HUES6 (cell line): Measurements from ENCODE around the gene LRP6.

Experiments used
- H3K27ac ChIP-seq: 2 replicates; pipeline ENCODE4 v1.7.0; 2013; ENCODE audit warnings: low read depth, mild to moderate bottlenecking, low read length, inconsistent platforms
- H3K27me3 ChIP-seq: 2 replicates; pipeline ENCODE4 v1.6.1; 2013; ENCODE audit warnings: low read length; ENCODE audit not compliant: control insufficient read depth, insufficient read depth
- H3K36me3 ChIP-seq: 2 replicates; pipeline ENCODE4 v1.6.1; 2013; ENCODE audit warnings: low read length; ENCODE audit not compliant: control insufficient read depth, insufficient read depth
- H3K4me1 ChIP-seq: 2 replicates; pipeline ENCODE4 v1.6.1; 2013; ENCODE audit warnings: low read length; ENCODE audit not compliant: control insufficient read depth, insufficient read depth
- H3K4me3 ChIP-seq: 2 replicates; pipeline ENCODE4 v1.5.1; 2013; ENCODE audit warnings: low read depth, low read length
- H3K9ac ChIP-seq: one replicate; pipeline ENCODE4 v1.6.1; 2013; ENCODE audit warnings: mild to moderate bottlenecking, low read length
- H3K9me3 ChIP-seq: 2 replicates; pipeline ENCODE4 v1.6.1; 2013; ENCODE audit warnings: low read depth, low read length; ENCODE audit not compliant: control insufficient read depth, insufficient read depth

The LRP6 gene

DNA sequence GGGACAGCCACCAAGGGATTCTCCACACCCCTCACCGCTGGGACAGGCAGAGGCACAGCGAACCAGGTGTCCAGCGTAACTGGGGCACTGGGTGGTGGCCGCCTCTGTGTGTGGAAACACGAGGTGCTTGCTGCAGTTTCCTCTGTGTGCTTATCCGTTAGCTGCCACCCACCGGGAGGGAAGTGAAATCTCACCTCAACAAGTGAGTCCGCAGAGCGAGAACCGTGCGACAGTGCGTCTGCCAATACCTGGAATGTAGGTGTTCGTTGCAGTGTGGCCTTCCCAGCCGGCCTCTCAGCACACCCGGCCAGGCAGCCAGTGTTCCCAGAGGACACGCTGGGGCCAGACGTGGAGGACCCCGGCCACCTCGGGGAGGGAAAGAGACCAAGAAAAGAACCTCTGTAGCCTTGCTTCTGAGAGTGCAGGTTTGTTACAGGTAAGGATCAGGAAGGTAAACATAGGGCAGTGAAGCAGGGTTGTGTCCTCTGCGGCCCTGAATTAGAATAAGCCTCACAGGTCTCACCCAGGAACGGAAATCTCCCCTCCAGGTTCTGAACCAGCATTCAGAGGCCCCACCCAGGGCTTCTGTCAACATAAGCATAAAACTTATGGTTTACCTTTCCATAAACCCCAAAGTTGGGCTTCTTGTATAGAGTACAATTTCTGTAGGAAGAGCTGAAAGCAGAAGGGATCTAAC lies 194.6 kb downstream of the LRP6 start:
- H3K36me3 ChIP-seq, result no peaks in the 10 kb centered on the region
- H3K27ac ChIP-seq, result no peak overlapping the region

DNA sequence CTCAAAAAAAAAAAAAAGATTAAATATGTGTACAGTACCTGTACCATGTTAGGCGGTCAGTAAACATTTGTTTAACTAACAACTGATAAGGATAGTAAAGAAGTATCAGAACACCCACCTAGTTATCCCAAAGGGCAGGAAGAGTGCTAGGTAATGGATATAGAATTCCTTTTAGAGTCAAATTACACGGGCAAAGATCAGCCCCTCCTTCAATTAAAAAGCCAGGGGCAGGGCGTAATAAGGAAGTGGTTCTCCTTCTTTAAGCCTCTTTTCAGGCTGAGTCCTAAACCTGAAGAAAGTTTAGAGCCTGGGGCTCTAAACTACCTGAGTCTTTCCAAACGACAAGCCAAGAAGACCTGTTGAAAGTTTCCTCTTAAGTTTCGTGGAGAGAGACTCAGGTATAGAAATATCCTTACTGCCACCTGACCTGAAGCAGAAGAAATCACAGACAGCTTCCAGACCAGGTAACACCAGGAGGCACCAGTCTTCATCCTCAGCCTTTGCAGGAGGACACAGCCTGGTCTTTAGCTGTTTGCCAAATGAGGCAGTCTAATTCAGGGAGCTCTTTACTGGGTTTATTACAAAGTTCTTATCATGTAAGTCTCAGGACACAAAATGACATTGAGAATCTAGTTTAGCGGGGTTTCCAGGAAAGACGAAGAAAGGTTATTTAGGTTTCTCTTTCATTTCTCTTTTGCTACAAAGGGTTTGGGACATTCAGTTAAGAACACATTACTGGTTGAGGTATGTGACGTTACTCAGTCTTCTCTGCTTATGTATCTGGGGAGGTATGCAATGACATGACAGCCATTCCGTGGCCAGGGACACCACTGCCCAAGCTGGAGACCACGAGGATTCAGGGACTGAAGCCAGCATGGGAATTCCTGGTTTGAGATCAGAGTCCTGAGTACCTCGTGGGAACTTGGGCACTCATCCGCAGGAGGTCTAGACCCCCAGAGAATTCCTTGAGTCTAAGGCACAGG lies 195.9 kb downstream of the LRP6 start, which contains the start of gene BCL2L14:
BCL2L14 (plus strand) TSS at position 266 of the 983 bp plus-strand sequence. CDS start 8,367 bp downstream, outside the sequence.
- Histone ChIP-seq H3K9me3 (no peaks in the 10 kb centered on the region), H3K4me3 (no peak within 1 kb of the TSS), H3K27ac (no peak within 1 kb of the TSS)

More for the DNA sequence above, 194.6 kb downstream of the LRP6 start:
- H3K9ac ChIP-seq, result no peak overlapping the region
- no peak overlapping the region for H3K4me3 ChIP-seq
- H3K9me3 ChIP-seq, result no peaks in the 10 kb centered on the region
- peaks cover 19% of the 10 kb centered on the region for H3K4me1 ChIP-seq
- H3K27me3 ChIP-seq, result no peaks in the 10 kb centered on the region

DNA sequence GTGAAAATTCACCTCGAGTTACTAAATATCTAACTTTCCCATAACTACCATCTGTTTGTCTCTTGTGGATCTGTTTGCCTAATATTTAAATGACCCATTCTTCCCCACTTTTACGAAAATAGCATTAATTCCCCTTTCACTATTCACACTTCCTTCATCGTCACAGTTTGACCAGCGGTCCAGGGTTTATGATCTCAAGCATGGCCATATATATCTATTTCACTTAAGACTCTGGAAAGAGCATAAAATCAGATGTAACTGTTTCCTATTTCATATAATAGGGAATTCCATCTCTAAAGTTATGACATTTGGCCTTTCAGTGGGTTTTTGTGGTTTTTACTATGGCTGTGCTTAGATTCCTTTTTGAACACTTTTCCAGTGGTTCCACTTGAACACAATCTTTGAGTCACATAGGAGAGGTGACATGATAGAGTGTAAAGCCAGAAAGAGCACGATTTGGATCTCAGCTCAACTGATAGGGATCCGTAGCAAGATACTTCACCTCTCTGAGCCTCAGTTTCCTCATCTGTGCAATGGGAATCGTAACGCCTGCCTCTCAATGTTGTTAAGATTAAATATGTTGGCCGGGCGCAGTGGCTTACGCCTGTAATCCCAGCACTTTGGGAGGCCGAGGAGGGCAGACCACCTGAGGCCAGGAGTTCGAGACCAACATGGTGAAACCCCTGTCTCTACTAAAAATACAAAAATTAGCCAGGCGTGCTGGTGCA lies 196.9 kb downstream of the LRP6 start:
- H3K36me3 ChIP-seq, result no peaks in the 10 kb centered on the region
- no peaks in the 10 kb centered on the region for H3K27me3 ChIP-seq
- H3K27ac ChIP-seq, result no peak overlapping the region
- peaks cover 19% of the 10 kb centered on the region for H3K4me1 ChIP-seq
- no peaks in the 10 kb centered on the region for H3K9me3 ChIP-seq
- H3K4me3 ChIP-seq, result no peak overlapping the region
- no peak overlapping the region for H3K9ac ChIP-seq

More for the DNA sequence above, 195.9 kb downstream of the LRP6 start, which contains the start of gene BCL2L14:
- no peak within 1 kb of the TSS for H3K9ac ChIP-seq
- H3K36me3 ChIP-seq, result no peaks in the 10 kb centered on the region
- H3K4me1 ChIP-seq, result peaks cover 19% of the 10 kb centered on the region
- no peaks in the 10 kb centered on the region for H3K27me3 ChIP-seq

DNA sequence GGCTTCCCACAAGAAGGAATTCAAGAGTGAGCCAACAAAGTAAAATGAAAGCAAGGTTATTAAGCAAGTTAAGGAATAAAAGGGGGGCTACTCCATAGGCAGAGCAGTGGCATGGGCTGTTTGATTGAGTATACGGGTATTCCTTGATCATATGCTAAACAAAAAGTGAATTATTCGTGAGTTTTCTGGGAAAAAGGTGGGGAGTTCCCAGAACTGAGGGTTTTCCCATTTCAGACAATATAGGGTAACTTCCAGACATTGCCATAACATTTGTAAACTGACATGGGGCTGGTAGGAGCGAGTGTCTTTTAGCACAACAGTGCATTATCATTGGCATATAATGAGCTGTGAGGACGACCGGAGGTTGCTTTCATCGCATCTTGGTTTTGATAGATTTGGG lies 198.1 kb downstream of the LRP6 start:
- Histone ChIP-seq H3K36me3 (no peaks in the 10 kb centered on the region), H3K9ac (no peak overlapping the region), H3K27me3 (no peaks in the 10 kb centered on the region), H3K27ac (no peak overlapping the region), H3K4me3 (no peak overlapping the region), H3K4me1 (peaks cover 21% of the 10 kb centered on the region), H3K9me3 (no peaks in the 10 kb centered on the region)
